ENCODE results near the gene C3orf20. TPM values are rescaled to one million over a fixed set of nuclear protein-coding genes. Genes with fewer than 3 reads are reported as not detected.

C3orf20 gene
- total RNA-seq, 1 experiment from 2014 or later: not detected

DNA sequence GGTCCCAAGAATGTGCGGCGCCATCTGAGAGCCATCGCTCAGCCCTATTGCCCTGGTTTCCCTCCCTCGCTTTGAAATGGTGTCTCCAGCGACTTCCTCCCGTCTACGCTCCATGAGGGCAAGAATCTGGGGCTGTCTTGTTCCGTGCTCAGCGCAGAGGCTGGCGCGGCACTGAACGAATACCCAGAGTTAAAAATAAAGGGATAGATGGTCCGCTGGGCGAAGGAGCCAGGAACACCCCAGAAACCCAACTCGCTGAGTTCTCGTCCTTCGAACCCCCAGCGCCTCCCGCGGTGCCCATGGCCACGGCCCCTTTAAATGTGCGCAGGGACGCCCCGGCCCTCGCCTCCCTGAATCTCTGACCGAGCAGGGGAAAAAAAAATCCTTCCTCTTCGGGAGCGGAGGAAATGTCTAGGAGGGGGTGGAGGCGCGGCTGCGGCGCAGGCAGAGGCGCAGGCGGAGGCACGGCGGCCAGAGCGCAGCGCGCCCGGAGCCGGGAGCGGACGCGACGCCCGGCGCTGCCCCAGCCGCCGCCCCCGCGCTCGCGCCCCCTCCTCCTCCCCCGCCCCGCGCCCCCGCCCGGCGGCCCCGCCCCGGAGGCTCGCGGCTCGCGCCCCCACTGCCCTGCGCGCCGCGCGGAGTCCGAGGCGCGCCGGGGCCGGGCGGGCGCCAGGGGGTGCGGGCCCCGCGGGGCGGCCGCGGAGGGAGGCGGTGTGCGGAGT, 135.3 kb downstream of the C3orf20 start:
- no peak for DNase-seq (ENCODE audit: low read depth)

DNA sequence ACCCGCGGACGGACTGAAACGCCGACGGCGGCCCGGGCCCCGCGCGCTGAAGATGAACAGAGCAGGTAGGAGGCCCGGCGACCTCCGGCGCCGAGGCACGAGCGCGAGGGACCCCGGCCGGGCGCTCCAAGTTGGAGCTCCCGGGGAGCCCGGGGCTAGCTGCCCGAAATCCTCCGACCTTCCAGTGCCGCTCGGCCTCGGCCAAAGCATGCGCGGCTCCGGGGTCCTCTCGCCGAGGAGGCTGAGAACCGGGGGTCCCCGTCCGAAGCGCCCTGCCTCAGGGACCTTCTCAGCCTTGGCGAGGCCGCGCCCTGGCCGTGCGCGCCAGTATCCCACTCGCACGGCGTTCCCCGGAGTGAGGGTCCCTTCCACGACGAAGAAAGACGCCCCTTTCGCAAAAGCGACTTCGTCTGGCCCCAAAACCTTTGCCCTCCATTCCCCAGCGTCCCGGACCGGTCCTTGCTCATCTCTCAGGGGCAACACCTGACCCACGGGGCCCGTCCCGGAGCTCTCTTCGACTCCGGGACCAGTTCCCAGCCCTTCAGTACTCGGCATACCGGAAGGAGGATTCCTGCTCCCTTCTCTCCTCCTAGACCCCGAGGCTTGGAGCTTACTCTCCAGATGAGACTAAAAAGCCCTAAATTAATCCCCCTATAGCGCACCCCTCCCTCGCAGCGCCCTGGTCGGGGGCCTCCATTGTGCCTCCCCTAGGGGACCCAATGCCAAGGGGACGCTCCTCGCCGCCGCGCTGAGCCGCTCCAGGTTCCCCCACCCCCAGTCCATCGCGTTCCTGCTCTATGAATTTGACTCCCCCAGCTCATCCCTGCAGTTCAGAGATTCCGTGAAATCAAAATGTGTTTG, 136.1 kb downstream of the C3orf20 start:
- DNase-seq (ENCODE audit: low read depth): no peak

DNA sequence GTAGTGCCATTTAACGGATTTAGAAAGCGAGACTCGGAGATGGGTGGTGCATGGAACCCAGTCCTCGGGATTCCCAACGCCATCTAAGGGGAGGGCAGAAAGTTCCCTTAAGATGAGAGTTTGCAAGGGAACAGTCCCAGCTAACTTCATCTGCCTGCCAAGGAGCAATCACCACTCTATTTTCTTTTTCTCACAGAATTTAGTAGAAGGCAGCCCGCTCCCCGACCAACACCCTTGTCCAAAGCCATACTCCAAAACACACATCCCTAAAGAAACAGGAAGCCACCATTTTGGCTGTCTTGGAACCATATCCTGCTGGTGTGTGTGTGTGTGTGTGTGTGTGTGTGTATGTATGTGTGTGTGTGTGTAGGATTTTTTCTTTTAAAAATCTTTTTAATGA, 136.7 kb downstream of the C3orf20 start:
- no peak for DNase-seq (ENCODE audit: low read depth)

DNA sequence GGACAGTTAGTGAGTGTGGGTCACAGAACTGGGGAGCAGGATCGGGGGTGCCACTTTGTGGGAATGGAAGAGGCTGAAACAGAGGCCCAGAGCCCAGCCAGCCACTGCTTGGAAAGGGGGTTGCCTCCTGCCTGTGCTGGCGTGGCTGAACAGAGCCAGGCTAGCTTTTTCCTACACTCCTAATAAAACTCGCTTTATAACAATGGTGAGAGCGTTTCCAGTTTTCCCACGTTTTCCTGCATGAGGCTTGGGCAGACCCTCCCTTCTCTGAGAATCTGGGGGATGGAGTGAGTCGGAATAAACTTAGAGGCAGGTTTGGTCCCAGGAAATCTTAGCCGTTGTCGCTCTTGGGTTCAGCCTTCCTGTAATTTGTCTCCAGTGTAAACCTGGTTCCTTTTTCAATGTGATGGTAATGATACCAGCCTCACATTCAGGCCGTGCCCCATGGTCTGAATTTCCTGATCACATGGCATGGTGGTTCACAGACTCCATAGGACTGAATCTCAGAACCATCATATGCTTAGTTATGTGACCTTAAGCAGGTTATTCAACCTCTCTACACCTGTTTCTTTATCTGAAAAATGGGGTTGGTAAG, 137.4 kb downstream of the C3orf20 start:
- no peak for DNase-seq (ENCODE audit: low read depth)

DNA sequence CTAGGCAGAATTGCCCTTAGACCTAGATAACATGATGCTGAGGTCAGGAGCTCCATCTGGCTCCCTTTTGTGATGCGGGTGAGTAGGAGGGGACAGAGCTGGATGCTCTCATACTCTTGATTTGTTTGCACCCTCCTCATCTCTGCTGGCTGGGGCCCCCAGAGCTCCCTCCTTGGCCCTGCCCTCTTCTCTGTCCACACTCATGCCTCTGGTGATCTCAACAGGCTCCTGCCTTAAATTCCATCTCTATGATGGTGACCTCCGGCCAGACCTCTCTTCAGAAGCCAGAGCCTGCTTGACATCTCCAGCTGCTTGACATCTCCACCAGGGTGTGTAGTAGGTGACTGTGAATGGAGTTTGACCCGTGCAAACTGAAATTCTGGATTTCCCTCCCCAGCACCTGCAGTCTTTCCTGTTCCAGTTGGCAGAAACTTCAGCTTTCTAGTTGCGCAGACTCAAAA, 139.5 kb downstream of the C3orf20 start:
- DNase-seq (ENCODE audit: low read depth): no peak

DNA sequence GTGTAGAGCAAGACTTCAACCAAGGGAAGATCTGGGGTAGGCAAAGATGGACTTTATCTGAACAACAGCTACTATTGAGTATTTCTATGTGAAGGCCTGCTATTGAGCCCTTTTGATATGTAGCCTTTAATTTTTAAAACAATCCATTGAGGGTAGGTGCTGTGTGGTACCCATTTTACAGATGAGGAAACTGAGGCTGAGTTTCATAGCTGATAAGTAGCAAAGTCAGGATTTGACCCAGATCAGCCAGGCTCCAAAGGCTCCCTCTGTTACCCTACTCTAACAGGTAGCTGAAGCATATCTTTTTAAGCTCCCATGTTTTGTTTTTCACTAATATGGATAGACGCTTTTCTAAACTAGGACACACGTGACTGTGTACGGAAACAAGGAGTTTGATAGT, 141.4 kb downstream of the C3orf20 start:
- DNase-seq (ENCODE audit: low read depth): no peak

DNA sequence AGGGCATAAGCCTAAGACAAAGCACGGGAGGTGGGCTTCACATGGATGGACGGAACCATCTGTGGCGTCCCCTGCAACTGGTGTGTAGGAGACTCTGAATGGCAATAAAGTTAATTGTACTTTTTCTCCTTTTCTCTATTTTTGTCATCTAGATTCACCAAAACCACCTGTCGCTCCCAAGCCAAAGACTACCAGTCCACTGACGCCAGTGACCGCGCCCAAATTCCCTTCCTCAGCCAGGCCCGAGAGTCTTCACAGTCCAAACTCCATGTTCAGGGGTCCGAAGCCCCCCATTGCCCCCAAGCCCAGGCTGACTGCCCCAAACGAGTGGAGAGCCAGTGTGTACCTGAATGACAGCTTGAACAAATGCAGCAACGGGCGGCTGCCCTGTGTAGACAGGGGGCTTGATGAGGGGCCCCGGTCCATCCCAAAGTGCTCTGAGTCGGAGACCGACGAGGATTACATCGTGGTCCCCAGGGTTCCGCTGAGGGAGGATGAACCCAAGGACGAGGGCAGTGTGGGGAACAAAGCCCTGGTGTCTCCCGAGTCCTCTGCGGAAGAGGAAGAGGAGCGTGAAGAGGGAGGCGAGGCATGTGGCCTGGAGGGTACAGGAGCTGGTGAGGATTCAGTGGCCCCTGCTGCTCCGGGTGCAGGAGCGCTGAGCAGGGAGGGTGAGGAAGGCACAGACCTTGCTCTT, 144.0 kb downstream of the C3orf20 start, which contains the start of gene FGD5:
Gene FGD5, plus strand, starts transcription at position 159 of the 697 bp plus-strand sequence. Its CDS starts 110 bp downstream, at position 269.
- no peak for DNase-seq (ENCODE audit: low read depth)

DNA sequence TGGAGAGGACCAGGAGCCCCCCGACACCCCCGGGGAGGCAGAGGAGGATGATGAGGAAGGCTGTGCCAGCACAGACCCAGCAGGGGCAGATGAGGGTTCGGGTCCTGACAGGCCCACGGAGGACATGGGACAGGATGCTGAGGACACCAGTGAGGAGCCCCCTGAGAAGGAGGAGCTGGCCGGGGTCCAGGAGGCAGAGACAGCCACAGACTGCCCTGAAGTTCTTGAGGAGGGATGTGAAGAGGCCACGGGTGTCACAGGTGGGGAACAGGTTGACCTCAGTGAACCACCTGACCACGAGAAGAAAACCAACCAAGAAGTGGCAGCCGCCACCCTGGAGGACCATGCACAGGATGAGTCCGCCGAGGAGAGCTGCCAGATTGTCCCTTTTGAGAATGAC, 144.7 kb downstream of the C3orf20 start:
- DNase-seq (ENCODE audit: low read depth): no peak

DNA sequence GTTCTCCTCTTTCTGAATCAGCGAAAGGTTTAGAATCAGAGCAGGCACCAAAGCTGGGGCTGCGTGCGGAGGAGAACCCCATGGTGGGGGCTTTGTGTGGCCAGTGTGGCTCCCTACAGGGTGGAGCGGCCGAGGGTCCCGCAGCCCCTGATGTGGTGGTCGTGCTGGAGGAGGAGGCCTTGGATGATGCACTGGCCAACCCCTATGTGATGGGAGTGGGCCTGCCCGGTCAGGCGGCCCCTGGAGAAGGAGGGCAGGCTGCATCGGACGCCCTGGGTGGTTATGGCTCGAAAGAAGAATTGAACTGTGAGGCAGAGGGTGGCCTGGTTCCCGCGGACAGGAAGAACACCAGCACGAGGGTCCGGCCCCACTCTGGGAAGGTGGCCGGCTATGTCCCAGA, 145.2 kb downstream of the C3orf20 start:
- no peak for DNase-seq (ENCODE audit: low read depth)

DNA sequence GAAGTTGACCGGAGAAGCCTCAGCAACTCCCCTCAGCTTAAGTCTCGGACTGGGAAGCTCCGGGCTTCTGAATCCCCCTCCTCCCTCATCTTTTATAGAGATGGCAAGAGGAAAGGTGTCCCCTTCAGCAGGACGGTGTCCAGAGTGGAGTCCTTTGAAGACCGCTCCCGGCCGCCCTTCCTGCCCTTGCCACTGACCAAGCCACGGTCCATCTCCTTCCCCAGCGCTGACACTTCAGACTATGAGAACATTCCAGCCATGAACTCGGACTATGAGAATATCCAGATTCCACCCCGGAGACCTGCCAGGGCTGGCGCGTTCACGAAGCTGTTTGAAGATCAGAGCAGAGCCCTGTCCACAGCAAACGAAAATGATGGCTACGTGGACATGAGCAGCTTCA, 146.2 kb downstream of the C3orf20 start:
- DNase-seq (ENCODE audit: low read depth): no peak

DNA sequence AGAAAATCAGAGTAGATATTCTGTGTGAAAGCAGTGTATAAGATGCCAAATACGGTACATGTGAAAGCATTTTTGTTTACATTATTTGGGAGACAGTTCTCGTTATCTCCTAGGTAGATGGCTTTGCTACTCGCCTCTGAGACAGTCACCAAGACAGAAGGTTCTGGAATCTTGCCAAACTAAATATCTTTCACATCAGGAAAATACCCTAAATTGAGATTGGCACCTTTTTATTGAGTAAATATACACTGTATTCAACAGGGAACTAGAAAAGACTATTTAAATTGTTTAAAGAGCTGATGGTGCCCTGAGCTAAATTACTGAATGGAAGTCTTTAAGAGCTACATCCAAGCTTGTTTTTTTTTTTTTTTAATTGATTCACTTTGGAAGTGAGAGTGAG, 147.2 kb downstream of the C3orf20 start:
- DNase-seq (ENCODE audit: low read depth): no peak

Other genes with a start within 250 kb of the C3orf20 start
- gene GRIP2, start 134.8 kb upstream of the C3orf20 start, total RNA-seq (2014; rRNA removed): not detected in 2 replicates
- 10.2 and 13.5 TPM in 2 replicates for gene CCDC174, start 23.4 kb upstream of the C3orf20 start, total RNA-seq (2014; rRNA removed)
- gene FGD5, start 143.8 kb downstream of the C3orf20 start, total RNA-seq (2014; rRNA removed): not detected in 2 replicates